B cell (primary cell): ENCODE measurements around the gene SEMA4F. TPM values are rescaled to one million over a fixed set of nuclear protein-coding genes. Genes with fewer than 3 reads are reported as not detected.

Source experiments
- ATAC-seq: fragments of 200-7000 bp; cut with Tn5 transposase; one replicate; pipeline ENCODE4 v1.10.0; 2021; ENCODE audit warnings: low read depth, mild to moderate bottlenecking, moderate number of reproducible peaks, moderate library complexity
- CTCF ChIA-PET: fragments of 350-600 bp; sonication (Branson Sonifier 250); formaldehyde crosslinking; loops from one replicate; lab custom pipeline; 2021; ENCODE audit warnings: antibody characterized with exemption, inconsistent platforms; lab: Charles Lee
- POLR2A ChIA-PET: fragments of 350-600 bp; sonication (Branson Sonifier 250); formaldehyde crosslinking; loops from one replicate; lab custom pipeline; 2021; ENCODE audit warnings: antibody characterized with exemption; lab: Charles Lee
- DNase-seq: peaks from one replicate; pipeline ENCODE4 v3.0.0; 2013
- H2AFZ ChIP-seq: 2 replicates; pipeline ENCODE4 v1.6.1; 2012; ENCODE audit warnings: mild to moderate bottlenecking, low read depth, low read length; ENCODE audit not compliant: insufficient read depth, poor library complexity, severe bottlenecking
- H3K27ac ChIP-seq, 2 donors: 1 replicate in 1 of 2; 2 replicates in 1 of 2; pipeline ENCODE4 v1.5.1; 2012 to 2013; ENCODE audit warnings: low read length in 2 of 2, mild to moderate bottlenecking in 2 of 2, moderate library complexity in 1 of 2
- H3K27me3 ChIP-seq, 4 experiments: fragments of 200-600 bp in 1 of 4; sonication (generic) in 1 of 4; replicated peaks in 1 of 4; 1 replicate in 2 of 4; 2 replicates in 2 of 4; pipeline versions ENCODE4 v1.6.1 to v1.7.0; 2013 to 2016; ENCODE audit warnings: low read length in 3 of 4, mild to moderate bottlenecking in 2 of 4, mixed read lengths in 1 of 4, moderate library complexity in 1 of 4; ENCODE audit not compliant: insufficient read depth in 4 of 4, control insufficient read depth in 3 of 4; ENCODE audit errors: control extremely low read depth in 1 of 4
- H3K36me3 ChIP-seq, 2 experiments: replicated peaks in 1 of 2; 1 replicate in 1 of 2; 2 replicates in 1 of 2; pipeline versions ENCODE4 v1.6.1 to v1.7.1; 2013; ENCODE audit warnings: low read length in 1 of 2; ENCODE audit not compliant: insufficient read depth in 2 of 2, control insufficient read depth in 1 of 2; ENCODE audit errors: control extremely low read depth in 1 of 2, extremely low read depth in 1 of 2
- H3K4me1 ChIP-seq, 2 donors: fragments of 200-600 bp in 1 of 2; sonication (generic) in 1 of 2; 1 replicate in 1 of 2; 2 replicates in 1 of 2; pipeline versions ENCODE4 v1.5.1 to v1.6.1; 2013 to 2017; ENCODE audit warnings: low read length in 2 of 2; ENCODE audit not compliant: control insufficient read depth in 2 of 2, insufficient read depth in 2 of 2
- H3K4me2 ChIP-seq: replicated peaks from 2 replicates; pipeline ENCODE3; 2012; ENCODE audit warnings: mild to moderate bottlenecking, low read depth, low read length; ENCODE audit not compliant: poor library complexity, severe bottlenecking
- H3K4me3 ChIP-seq, 5 experiments: fragments of 200-600 bp in 1 of 5; sonication (generic) in 1 of 5; 1 replicate in 3 of 5; 2 replicates in 2 of 5; pipeline versions ENCODE4 v1.5.1 to v1.7.0; 2011 to 2016; ENCODE audit warnings: low read length in 4 of 5, mild to moderate bottlenecking in 4 of 5, low read depth in 2 of 5, control low read depth in 1 of 5, moderate library complexity in 1 of 5; ENCODE audit not compliant: insufficient read depth in 1 of 5; ENCODE audit errors: control extremely low read depth in 1 of 5, extremely low read depth in 1 of 5
- H3K79me2 ChIP-seq: fragments of 200-600 bp; sonication (generic); one replicate; pipeline ENCODE4 v1.6.0; 2016; ENCODE audit warnings: low read length; ENCODE audit not compliant: control insufficient read depth, insufficient read depth
- H3K9ac ChIP-seq: fragments of 200-600 bp; sonication (generic); 2 replicates; pipeline ENCODE4 v1.6.1; 2017; ENCODE audit warnings: mild to moderate bottlenecking, low read length, moderate library complexity
- H3K9me3 ChIP-seq, 3 donors: one replicate each; pipeline versions ENCODE4 v1.6.1 to v1.7.1; 2013; ENCODE audit warnings: low read length in 2 of 3; ENCODE audit not compliant: control insufficient read depth in 2 of 3, insufficient read depth in 1 of 3; ENCODE audit errors: control extremely low read depth in 1 of 3
- H4K20me1 ChIP-seq: 2 replicates; pipeline ENCODE4 v1.6.0; 2012; ENCODE audit warnings: mild to moderate bottlenecking, low read length; ENCODE audit not compliant: insufficient read depth, control insufficient read depth, poor library complexity, severe bottlenecking
- H3K27ac Mint-ChIP-seq: one replicate; pipeline ENCODE4 v1.8.0; 2021; ENCODE audit warnings: mixed read lengths
- H3K27me3 Mint-ChIP-seq: one replicate; pipeline ENCODE4 v1.8.0; 2021; ENCODE audit warnings: mixed read lengths
- H3K4me1 Mint-ChIP-seq: one replicate; pipeline ENCODE4 v1.8.0; 2021; ENCODE audit warnings: mixed read lengths
- H3K4me3 Mint-ChIP-seq: one replicate; pipeline ENCODE4 v1.8.0; 2021; ENCODE audit warnings: mixed read lengths
- H3K9me3 Mint-ChIP-seq: one replicate; pipeline ENCODE4 v1.8.0; 2022; ENCODE audit warnings: mixed read lengths; ENCODE audit not compliant: insufficient read depth
- EZH2 ChIP-seq: IDR thresholded peaks from 2 replicates; pipeline ENCODE4 v1.6.1; 2012; ENCODE audit warnings: borderline replicate concordance, low read depth, mild to moderate bottlenecking, moderate library complexity, low read length; ENCODE audit not compliant: insufficient read depth, poor library complexity, severe bottlenecking
- WGBS: methylation state at CpG from one replicate; pipeline ENCODE4 v1.1.5; 2013; ENCODE audit warnings: missing lambda C conversion rate; ENCODE audit not compliant: insufficient coverage; 5-methylcytosine and 5-hydroxymethylcytosine counted together
- intact Hi-C: fragments of 100-400 bp; cut with micrococcal nuclease; formaldehyde crosslinking; loops from one replicate; pipeline ENCODE4 v1.10.0; 2022
- polyA plus RNA-seq: library from polyadenylated mRNA; depleted of rRNA; stranded (reverse); fragments of >200 nt; gene quantifications from 2 replicates; pipeline ENCODE4 v1.2.3, GENCODE V29; 2012
- total RNA-seq, 2 donors: library from RNA; stranded (reverse); fragments of 120-200 nt in 1 of 2; gene quantifications; 1 replicate in 1 of 2; 2 replicates in 1 of 2; pipeline versions ENCODE4 v1.2.3 to v1.2.4, GENCODE V29; 2013 to 2022
- TF ChIP-seq, protein P1 (sequence below): fragments of 200-600 bp; IDR thresholded peaks from one replicate; pipeline ENCODE4 v1.8.0; 2022; ENCODE audit warnings: antibody characterized with exemption, mild to moderate bottlenecking

SEMA4F gene
- total and polyA plus RNA-seq, 2 donors (not counting 1 experiment from before 2014, with no cell fraction given) = 5.4 to 19.3 TPM

DNA sequence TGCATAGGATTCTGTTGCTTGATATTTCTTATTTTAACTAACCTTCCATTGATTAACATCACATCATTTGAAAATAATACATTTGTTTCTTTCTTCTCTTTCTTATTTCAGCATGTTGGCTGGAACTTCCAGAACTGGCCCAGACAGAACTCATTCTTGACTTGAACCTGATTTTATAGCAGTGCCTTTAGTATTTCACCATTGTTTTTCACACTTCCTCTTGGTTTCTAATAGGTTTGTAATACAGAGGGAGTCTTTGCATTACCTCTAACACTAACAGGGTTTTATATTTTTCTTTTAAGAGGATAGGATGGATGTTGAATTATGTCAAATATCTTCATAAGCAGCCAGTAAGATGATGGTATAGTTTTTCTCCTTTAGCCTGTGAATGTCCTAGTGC lies 39.2 kb downstream of the SEMA4F start:
- no peak overlapping the region for H2AFZ ChIP-seq
- ChIA-PET POLR2A (no interaction called here), CTCF (no interaction called here)
- H3K4me3 Mint-ChIP-seq = no peak overlapping the region
- intact Hi-C loops = loop anchor here (5.0 kb wide), 1 partner anchor 709 kb away; no protein-coding TSS in a partner anchor
- H3K4me2 ChIP-seq = no peak overlapping the region
- no peak overlapping the region for H3K9ac ChIP-seq
- no peak for TF ChIP-seq EZH2
- TF ChIP-seq, protein P1, sequence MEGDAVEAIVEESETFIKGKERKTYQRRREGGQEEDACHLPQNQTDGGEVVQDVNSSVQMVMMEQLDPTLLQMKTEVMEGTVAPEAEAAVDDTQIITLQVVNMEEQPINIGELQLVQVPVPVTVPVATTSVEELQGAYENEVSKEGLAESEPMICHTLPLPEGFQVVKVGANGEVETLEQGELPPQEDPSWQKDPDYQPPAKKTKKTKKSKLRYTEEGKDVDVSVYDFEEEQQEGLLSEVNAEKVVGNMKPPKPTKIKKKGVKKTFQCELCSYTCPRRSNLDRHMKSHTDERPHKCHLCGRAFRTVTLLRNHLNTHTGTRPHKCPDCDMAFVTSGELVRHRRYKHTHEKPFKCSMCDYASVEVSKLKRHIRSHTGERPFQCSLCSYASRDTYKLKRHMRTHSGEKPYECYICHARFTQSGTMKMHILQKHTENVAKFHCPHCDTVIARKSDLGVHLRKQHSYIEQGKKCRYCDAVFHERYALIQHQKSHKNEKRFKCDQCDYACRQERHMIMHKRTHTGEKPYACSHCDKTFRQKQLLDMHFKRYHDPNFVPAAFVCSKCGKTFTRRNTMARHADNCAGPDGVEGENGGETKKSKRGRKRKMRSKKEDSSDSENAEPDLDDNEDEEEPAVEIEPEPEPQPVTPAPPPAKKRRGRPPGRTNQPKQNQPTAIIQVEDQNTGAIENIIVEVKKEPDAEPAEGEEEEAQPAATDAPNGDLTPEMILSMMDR = no peak
- no peak for DNase-seq
- H3K4me1 ChIP-seq = no peaks in the 10 kb centered on the region
- no peak overlapping the region for H3K27ac ChIP-seq
- H3K9me3 Mint-ChIP-seq = no peaks in the 10 kb centered on the region
- no peaks in the 10 kb centered on the region for H3K79me2 ChIP-seq
- H4K20me1 ChIP-seq = no peaks in the 10 kb centered on the region
- H3K27me3 ChIP-seq = no peaks in the 10 kb centered on the region
- no peaks in the 10 kb centered on the region for H3K9me3 ChIP-seq
- ATAC-seq = no peak
- H3K4me1 Mint-ChIP-seq = no peaks in the 10 kb centered on the region
- H3K4me3 ChIP-seq = no peak overlapping the region
- peaks cover 12% of the 10 kb centered on the region for H3K27me3 Mint-ChIP-seq
- no peaks in the 10 kb centered on the region for H3K36me3 ChIP-seq
- H3K27ac Mint-ChIP-seq = no peak overlapping the region

DNA sequence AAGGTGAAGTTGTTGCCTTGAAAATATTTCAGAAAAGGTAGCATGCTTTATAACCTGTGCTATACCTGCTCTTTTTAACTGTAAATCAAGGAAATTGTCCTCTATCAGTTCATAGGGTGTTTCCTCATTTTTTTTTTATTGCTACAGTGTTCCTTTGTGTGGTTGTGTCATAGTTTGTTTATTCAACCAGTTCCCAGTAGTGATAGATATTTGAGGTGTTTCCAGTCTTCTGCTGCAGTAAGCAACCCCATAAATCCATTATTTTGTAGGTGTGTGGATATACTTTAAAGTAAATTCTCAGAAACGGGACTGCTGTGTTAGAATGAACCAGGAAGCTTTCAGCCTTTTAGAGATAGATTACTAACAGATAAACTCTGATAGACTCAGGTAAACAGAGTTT lies 39.6 kb downstream of the SEMA4F start:
- no peak overlapping the region for H3K27ac ChIP-seq
- no peaks in the 10 kb centered on the region for H4K20me1 ChIP-seq
- WGBS = no CpG with 5 or more reads among the region's 1 CpG
- H2AFZ ChIP-seq = no peak overlapping the region
- H3K27me3 Mint-ChIP-seq = peaks cover 12% of the 10 kb centered on the region
- H3K27ac Mint-ChIP-seq = no peak overlapping the region
- no peaks in the 10 kb centered on the region for H3K9me3 ChIP-seq
- DNase-seq (no peak), ATAC-seq (no peak)
- no peaks in the 10 kb centered on the region for H3K4me1 Mint-ChIP-seq
- TF ChIP-seq, protein P1 = no peak
- TF ChIP-seq EZH2 = no peak
- no peak overlapping the region for H3K4me2 ChIP-seq
- H3K4me1 ChIP-seq = no peaks in the 10 kb centered on the region
- H3K36me3 ChIP-seq = no peaks in the 10 kb centered on the region
- no peaks in the 10 kb centered on the region for H3K27me3 ChIP-seq
- intact Hi-C loops = loop anchor here (5.0 kb wide), 1 partner anchor 709 kb away; no protein-coding TSS in a partner anchor
- ChIA-PET POLR2A (no interaction called here), CTCF (interaction anchor here (1.1 to 1.7 kb wide), 3 partner anchors 8 to 183 kb away, joined by 3 to 14 read pairs (median 3); no protein-coding TSS in a partner anchor)
- no peaks in the 10 kb centered on the region for H3K79me2 ChIP-seq
- no peak overlapping the region for H3K9ac ChIP-seq
- H3K4me3 ChIP-seq = no peak overlapping the region
- H3K9me3 Mint-ChIP-seq = no peaks in the 10 kb centered on the region
- no peak overlapping the region for H3K4me3 Mint-ChIP-seq
